Activated T-cell treated with anti-CD3 and anti-CD28 coated beads, Interleukin-2, amount 50 U/mL, for 1 hour (primary cell): ENCODE data around the gene DIS3L2.

Experiments used
- DNase-seq: peaks from one replicate; pipeline ENCODE4 v3.0.0-alpha.2; 2020

The DIS3L2 gene

GRCh38 chr2:231960810-231961348 lies 634 bp upstream of the DIS3L2 start:
- DNase-seq, result no peak

GRCh38 chr2:231965102-231965501 lies 3.6 kb downstream of the DIS3L2 start:
- no peak for DNase-seq

- no peak for DNase-seq
Observed at GRCh38 chr2:231966886-231967285, 5.4 kb downstream of the DIS3L2 start.

GRCh38 chr2:231968820-231969219 lies 7.3 kb downstream of the DIS3L2 start:
- DNase-seq, result no peak

GRCh38 chr2:231970461-231970860 lies 8.9 kb downstream of the DIS3L2 start:
- no peak for DNase-seq

- no peak for DNase-seq
Observed at GRCh38 chr2:231975001-231975400, 13.5 kb downstream of the DIS3L2 start.

- no peak for DNase-seq
Observed at GRCh38 chr2:231977430-231977829, 15.9 kb downstream of the DIS3L2 start.

GRCh38 chr2:231984992-231985391 lies 23.5 kb downstream of the DIS3L2 start:
- no peak for DNase-seq

- no peak for DNase-seq
Observed at GRCh38 chr2:231985823-231986261, 24.3 kb downstream of the DIS3L2 start.

- DNase-seq, result no peak
Observed at GRCh38 chr2:231987124-231987727, 25.7 kb downstream of the DIS3L2 start.

- DNase-seq, result no peak
Observed at GRCh38 chr2:231988179-231988866, 26.8 kb downstream of the DIS3L2 start.

- DNase-seq, result no peak
Observed at GRCh38 chr2:231991664-231992063, 30.2 kb downstream of the DIS3L2 start.

- DNase-seq, result no peak
Observed at GRCh38 chr2:231992888-231993287, 31.4 kb downstream of the DIS3L2 start.

- no peak for DNase-seq
Observed at GRCh38 chr2:231996797-231997540, 35.5 kb downstream of the DIS3L2 start.

GRCh38 chr2:231998046-231998445 lies 36.5 kb downstream of the DIS3L2 start:
- DNase-seq, result no peak

GRCh38 chr2:232000439-232000838 lies 38.9 kb downstream of the DIS3L2 start:
- no peak for DNase-seq

- DNase-seq, result no peak
Observed at GRCh38 chr2:232001073-232001472, 39.6 kb downstream of the DIS3L2 start.

GRCh38 chr2:232006253-232006652 lies 44.7 kb downstream of the DIS3L2 start:
- no peak for DNase-seq

GRCh38 chr2:232008907-232009638 lies 47.6 kb downstream of the DIS3L2 start:
- no peak for DNase-seq

- no peak for DNase-seq
Observed at GRCh38 chr2:232009639-232010274, 48.2 kb downstream of the DIS3L2 start.

- no peak for DNase-seq
Observed at GRCh38 chr2:232013701-232014353, 52.3 kb downstream of the DIS3L2 start.

GRCh38 chr2:232014681-232015080 lies 53.2 kb downstream of the DIS3L2 start:
- no peak for DNase-seq
